ENCODE data around the gene CAMK1D. TPM values are rescaled to one million over a fixed set of nuclear protein-coding genes. Genes with fewer than 3 reads are reported as not detected.

The CAMK1D gene
- total RNA-seq, 1 experiment from 2014 or later = 10.2 TPM

- H3K4me3 Mint-ChIP-seq = no peak overlapping the region
- H3K27ac Mint-ChIP-seq = no peak overlapping the region
- H3K4me1 Mint-ChIP-seq = peaks cover 5% of the 10 kb centered on the region
- peaks cover 30% of the 10 kb centered on the region for H3K9me3 Mint-ChIP-seq
- peaks cover 11% of the 10 kb centered on the region for H3K36me3 Mint-ChIP-seq
- ChIA-PET CTCF (no interaction called here), POLR2A (no interaction called here)
- H3K27me3 Mint-ChIP-seq (ENCODE audit: low read depth) = no peaks in the 10 kb centered on the region; the same call in 1 of the 2 replicates
- ATAC-seq = no peak
- DNase-seq (ENCODE audit: low spot score) = no peak
- TF ChIP-seq ZNF423 (CRISPR knock-in tag; IDR thresholded peaks at IDR 0.05) (no peak), MXD4 (CRISPR knock-in tag; IDR thresholded peaks at IDR 0.05; ENCODE audit: borderline replicate concordance) (no peak), FOXP1 (CRISPR knock-in tag; IDR thresholded peaks at IDR 0.05; ENCODE audit: borderline replicate concordance) (no peak), HMGA2 (CRISPR knock-in tag; IDR thresholded peaks at IDR 0.05) (no peak), ZNF281 (CRISPR knock-in tag; IDR thresholded peaks at IDR 0.05) (no peak), FOXK1 (CRISPR knock-in tag; IDR thresholded peaks at IDR 0.05) (no peak), ESRRA (CRISPR knock-in tag; IDR thresholded peaks at IDR 0.05; ENCODE audit: borderline replicate concordance) (no peak), ZNF121 (CRISPR knock-in tag; IDR thresholded peaks at IDR 0.05) (no peak), IRF1 (CRISPR knock-in tag; IDR thresholded peaks at IDR 0.05) (no peak)
Observed at GRCh38 chr10:12791728-12792127, 442.4 kb downstream of the CAMK1D start.

- H3K36me3 Mint-ChIP-seq = peaks cover 11% of the 10 kb centered on the region
- H3K9me3 Mint-ChIP-seq = peaks cover 30% of the 10 kb centered on the region
- CTCF ChIA-PET = interaction anchor here (2.0 kb wide), 1 partner anchor 11 kb away, joined by 5 read pairs; no protein-coding TSS in a partner anchor
- ATAC-seq (no peak), DNase-seq (ENCODE audit: low spot score) (no peak)
- POLR2A ChIA-PET = no interaction called here
- no peak overlapping the region for H3K27ac Mint-ChIP-seq
- H3K4me3 Mint-ChIP-seq = no peak overlapping the region
- TF ChIP-seq NFATC4 (CRISPR knock-in tag; IDR thresholded peaks at IDR 0.05) (no peak), JAZF1 (CRISPR knock-in tag; IDR thresholded peaks at IDR 0.05) (no peak), TCF7 (CRISPR knock-in tag; IDR thresholded peaks at IDR 0.05; ENCODE audit: low read depth) (no peak), TEAD1 (CRISPR knock-in tag; IDR thresholded peaks at IDR 0.05) (no peak), MXD4 (CRISPR knock-in tag; IDR thresholded peaks at IDR 0.05; ENCODE audit: borderline replicate concordance) (no peak), OVOL2 (CRISPR knock-in tag; IDR thresholded peaks at IDR 0.05; ENCODE audit: borderline replicate concordance) (no peak), ATF1 (CRISPR knock-in tag; IDR thresholded peaks at IDR 0.05) (no peak), E2F5 (CRISPR knock-in tag; IDR thresholded peaks at IDR 0.05) (no peak), PREB (CRISPR knock-in tag; IDR thresholded peaks at IDR 0.05; ENCODE audit: borderline replicate concordance) (no peak), FOXP4 (CRISPR knock-in tag; IDR thresholded peaks at IDR 0.05) (no peak), TP53 (CRISPR knock-in tag; IDR thresholded peaks at IDR 0.05) (no peak), ATF3 (CRISPR knock-in tag; conservative IDR thresholded peaks at IDR 0.05) (no peak), GTF2I (CRISPR knock-in tag; conservative IDR thresholded peaks at IDR 0.05) (no peak), ZNF396 (CRISPR knock-in tag; IDR thresholded peaks at IDR 0.05; ENCODE audit: borderline replicate concordance) (no peak), ZNF281 (CRISPR knock-in tag; IDR thresholded peaks at IDR 0.05) (no peak), NR1H2 (CRISPR knock-in tag; IDR thresholded peaks at IDR 0.05) (no peak), NR3C1 (CRISPR knock-in tag; conservative IDR thresholded peaks at IDR 0.05; ENCODE audit: low read depth) (no peak)
- peaks cover 7% of the 10 kb centered on the region for H3K4me1 Mint-ChIP-seq
- no peaks in the 10 kb centered on the region; the same call in 1 of the 2 replicates for H3K27me3 Mint-ChIP-seq (ENCODE audit: low read depth)
Observed at GRCh38 chr10:12792889-12793556, 443.7 kb downstream of the CAMK1D start.

Measured in WTC11 (cell line).